Activated T-helper 1 cell treated with Interleukin-2 at 50 U/mL for 16 hours (primary cell): ENCODE measurements around the gene ENOX1.
"Not testable (repeated sequence)": the region's sequence is repeated elsewhere in the genome, so short reads cannot be mapped to it uniquely, and the experiment has no call there.

Experiments used
- DNase-seq: peaks from one replicate; pipeline ENCODE4 v3.0.0-alpha.2; 2020; ENCODE audit warnings: low read depth

The ENOX1 gene

GRCh38 chr13:43200736-43201135, 586.0 kb downstream of the ENOX1 start:
- DNase-seq: no peak

- no peak for DNase-seq
Measured at GRCh38 chr13:43200307-43200706, 586.5 kb downstream of the ENOX1 start.

GRCh38 chr13:43196750-43197370, 589.9 kb downstream of the ENOX1 start:
- no peak for DNase-seq

- DNase-seq: no peak
Measured at GRCh38 chr13:43196086-43196621, 590.6 kb downstream of the ENOX1 start.

- no peak for DNase-seq
Measured at GRCh38 chr13:43195551-43195950, 591.2 kb downstream of the ENOX1 start.

GRCh38 chr13:43195112-43195511, 591.7 kb downstream of the ENOX1 start:
- DNase-seq: no peak

GRCh38 chr13:43193789-43194420, 592.9 kb downstream of the ENOX1 start:
- no peak for DNase-seq

GRCh38 chr13:43191546-43191945, 595.2 kb downstream of the ENOX1 start:
- no peak for DNase-seq

- DNase-seq: no peak
Measured at GRCh38 chr13:43185226-43185625, 601.5 kb downstream of the ENOX1 start.

GRCh38 chr13:43180837-43181236, 605.9 kb downstream of the ENOX1 start:
- DNase-seq: no peak

GRCh38 chr13:43180036-43180660, 606.6 kb downstream of the ENOX1 start:
- DNase-seq: no peak

- DNase-seq: no peak
Measured at GRCh38 chr13:43171489-43171888, 615.3 kb downstream of the ENOX1 start.

- no peak for DNase-seq
Measured at GRCh38 chr13:43170506-43170905, 616.3 kb downstream of the ENOX1 start.

GRCh38 chr13:43168434-43168833, 618.3 kb downstream of the ENOX1 start:
- DNase-seq: not testable (repeated sequence)

GRCh38 chr13:43167731-43168130, 619.0 kb downstream of the ENOX1 start:
- DNase-seq: no peak

GRCh38 chr13:43166644-43167457, 619.9 kb downstream of the ENOX1 start:
- DNase-seq: no peak
